Heart left ventricle (tissue), 13 donors: ENCODE data around the gene APCDD1.

Source experiments
- POLR2A ChIP-seq, 2 donors: fragments of 450-650 bp; IDR thresholded peaks; one replicate each; pipeline ENCODE4 v1.6.1; 2017; ENCODE audit warnings: antibody characterized with exemption in 2 of 2, mild to moderate bottlenecking in 2 of 2, moderate library complexity in 2 of 2
- TF ChIP-seq, protein P1 (sequence below), 12 donors: fragments of 200-600 bp; sonication (generic) in 4 of 12; IDR thresholded peaks; one replicate each; pipeline versions ENCODE4 v1.5.0 to v1.8.0; 2018 to 2022; ENCODE audit warnings: antibody characterized with exemption in 12 of 12, mild to moderate bottlenecking in 5 of 12
- donor health status: ischemic (EF 13 %, LVEDD 7.1; RV severe dilation, severe dysfunction).
- donor health status: DM: no; HTN: yes; CAD: no.
- donor health status: DM: no; HTN: no; CAD: no.
- donor health status: ischemic (EF 25% LVEDD 6.9; RV normal size, moderate dysfunction).
- donor health status: ischemic (EF 25% LVEDD 5.7; RV mildly dilated, moderate dysfunction).
- donor health status: ischemic (EF 35%, LVEDD 5.7; RV mildly dilated, moderate dysfunction).
- donor health status: nonischemic (EF 11% LVEDD 7.7; RV severe dilation, severe dysfunction).
- donor health status: DM: yes; HTN: yes; CAD: no.
- donor health status: PGD.
- donor health status: ischemic (EF 29% LVEDD 5.4; RV normal size, mild dysfunction).
- donor health status: nonischemic (EF 23%, LVEDD 6.1; RV moderate dilation, normal function).

GRCh38 chr18:10475654-10476291, 21.3 kb downstream of the APCDD1 start:
- TF ChIP-seq, protein P1, sequence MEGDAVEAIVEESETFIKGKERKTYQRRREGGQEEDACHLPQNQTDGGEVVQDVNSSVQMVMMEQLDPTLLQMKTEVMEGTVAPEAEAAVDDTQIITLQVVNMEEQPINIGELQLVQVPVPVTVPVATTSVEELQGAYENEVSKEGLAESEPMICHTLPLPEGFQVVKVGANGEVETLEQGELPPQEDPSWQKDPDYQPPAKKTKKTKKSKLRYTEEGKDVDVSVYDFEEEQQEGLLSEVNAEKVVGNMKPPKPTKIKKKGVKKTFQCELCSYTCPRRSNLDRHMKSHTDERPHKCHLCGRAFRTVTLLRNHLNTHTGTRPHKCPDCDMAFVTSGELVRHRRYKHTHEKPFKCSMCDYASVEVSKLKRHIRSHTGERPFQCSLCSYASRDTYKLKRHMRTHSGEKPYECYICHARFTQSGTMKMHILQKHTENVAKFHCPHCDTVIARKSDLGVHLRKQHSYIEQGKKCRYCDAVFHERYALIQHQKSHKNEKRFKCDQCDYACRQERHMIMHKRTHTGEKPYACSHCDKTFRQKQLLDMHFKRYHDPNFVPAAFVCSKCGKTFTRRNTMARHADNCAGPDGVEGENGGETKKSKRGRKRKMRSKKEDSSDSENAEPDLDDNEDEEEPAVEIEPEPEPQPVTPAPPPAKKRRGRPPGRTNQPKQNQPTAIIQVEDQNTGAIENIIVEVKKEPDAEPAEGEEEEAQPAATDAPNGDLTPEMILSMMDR (IDR thresholded peaks at IDR 0.05): no peak
- TF ChIP-seq POLR2A (IDR thresholded peaks at IDR 0.05): no peak
